K562 (cell line): ENCODE results near the gene AFDN. TPM values are rescaled to one million over a fixed set of nuclear protein-coding genes. Genes with fewer than 3 reads are reported as not detected.

Experiments used
- ARNT ChIP-seq, 2 experiments: fragments of 450-650 bp; IDR thresholded peaks; 2 replicates each; pipeline ENCODE4 v1.6.1; 2016; ENCODE audit warnings: mild to moderate bottlenecking in 1 of 2
- BACH1 ChIP-seq: fragments of 200-800 bp; sonication (Bioruptor generic); IDR thresholded peaks from 2 replicates; pipeline ENCODE4 v1.6.1; 2016; ENCODE audit warnings: missing genetic modification characterization, missing compliant biosample characterization
- BCOR ChIP-seq: fragments of 450-650 bp; IDR thresholded peaks from 2 replicates; pipeline ENCODE4 v1.6.1; 2016
- CEBPG ChIP-seq, 3 experiments: fragments of 200-800 bp in 1 of 3; sonication (Bioruptor generic) in 1 of 3; sonication (generic) in 1 of 3; formaldehyde crosslinking in 1 of 3; IDR thresholded peaks in 2 of 3; conservative IDR thresholded peaks in 1 of 3; 2 replicates each; pipeline versions ENCODE4 v1.6.1 to v1.8.0; 2016 to 2022; ENCODE audit warnings: missing compliant biosample characterization in 2 of 3, missing genetic modification characterization in 2 of 3, mild to moderate bottlenecking in 1 of 3, missing genetic modification reagents in 1 of 3
- HMG20B ChIP-seq: fragments of 250-450 bp; sonication (Bioruptor Pico); IDR thresholded peaks from 2 replicates; pipeline ENCODE4 v1.5.0; 2021; ENCODE audit warnings: mild to moderate bottlenecking
- MTA3 ChIP-seq: fragments of 450-650 bp; formaldehyde crosslinking; IDR thresholded peaks from 2 replicates; pipeline ENCODE4 v1.6.1; 2017; ENCODE audit warnings: mild to moderate bottlenecking, borderline replicate concordance
- NFIC ChIP-seq: fragments of 450-650 bp; IDR thresholded peaks from 2 replicates; pipeline ENCODE4 v1.6.1; 2017; ENCODE audit warnings: mild to moderate bottlenecking, inconsistent platforms
- NR4A1 ChIP-seq, 2 experiments: fragments of 250-450 bp in 1 of 2; fragments of 450-650 bp in 1 of 2; sonication (Bioruptor Pico) in 1 of 2; IDR thresholded peaks; 2 replicates each; pipeline versions ENCODE4 v1.4.0 to v1.6.1; 2016 to 2020; ENCODE audit warnings: mild to moderate bottlenecking in 2 of 2, missing compliant biosample characterization in 1 of 2, missing genetic modification characterization in 1 of 2, moderate library complexity in 1 of 2
- RFX1 ChIP-seq: fragments of 450-650 bp; IDR thresholded peaks from 2 replicates; pipeline ENCODE4 v1.6.1; 2016; ENCODE audit warnings: mild to moderate bottlenecking, moderate library complexity
- SOX6 ChIP-seq: fragments of 450-650 bp; IDR thresholded peaks from 2 replicates; pipeline ENCODE4 v1.6.1; 2014; ENCODE audit warnings: mild to moderate bottlenecking
- TAF15 ChIP-seq: fragments of 200-400 bp; formaldehyde crosslinking; IDR thresholded peaks from 2 replicates; pipeline ENCODE4 v1.6.1; 2017; ENCODE audit warnings: mild to moderate bottlenecking, low read depth, low read length, moderate library complexity
- TCF7 ChIP-seq: sonication (generic); IDR thresholded peaks from 2 replicates; pipeline ENCODE4 v1.6.1; 2016; ENCODE audit warnings: antibody characterized with exemption, borderline replicate concordance
- ZNF184 ChIP-seq: sonication (generic); formaldehyde crosslinking; IDR thresholded peaks from 2 replicates; pipeline ENCODE4 v1.5.0; 2020; ENCODE audit warnings: missing genetic modification reagents
- ZNF23 ChIP-seq: fragments of 250-450 bp; sonication (Bioruptor Pico); IDR thresholded peaks from 2 replicates; pipeline ENCODE4 v1.4.0; 2020; ENCODE audit warnings: mild to moderate bottlenecking
- polyA plus RNA-seq, 8 experiments: library from polyadenylated mRNA; depleted of rRNA in 4 of 8; stranded (reverse) in 5 of 8; unstranded in 3 of 8; fragments of >200 nt; fragmentation: Nextera tagmentation in 2 of 8; fragmentation: Illumina TruSeq in 1 of 8; extraction: Ambion mirVana in 2 of 8; extraction: Trizol in 1 of 8; gene quantifications; 2 replicates each; pipeline versions ENCODE4 v1.2.1 to v1.2.3, GENCODE V29; 2011 to 2014; ENCODE audit warnings: inconsistent platforms in 1 of 8, missing spikeins in 1 of 8
- total RNA-seq, 7 experiments: library from RNA; depleted of rRNA in 6 of 7; stranded (reverse); fragments of >200 nt in 6 of 7; fragmentation: Illumina TruSeq in 2 of 7; extraction: Trizol in 2 of 7; gene quantifications; 2 replicates each; pipeline versions ENCODE4 v1.2.1 to v1.2.3, GENCODE V29; 2011 to 2021; ENCODE audit warnings: low replicate concordance in 1 of 7

The AFDN gene
- total and polyA plus RNA-seq, 9 of the 15 experiments (the other 6 are each of a cell fraction or from before 2014, with no cell fraction given) = 7.2 to 129 (median 105) TPM

DNA sequence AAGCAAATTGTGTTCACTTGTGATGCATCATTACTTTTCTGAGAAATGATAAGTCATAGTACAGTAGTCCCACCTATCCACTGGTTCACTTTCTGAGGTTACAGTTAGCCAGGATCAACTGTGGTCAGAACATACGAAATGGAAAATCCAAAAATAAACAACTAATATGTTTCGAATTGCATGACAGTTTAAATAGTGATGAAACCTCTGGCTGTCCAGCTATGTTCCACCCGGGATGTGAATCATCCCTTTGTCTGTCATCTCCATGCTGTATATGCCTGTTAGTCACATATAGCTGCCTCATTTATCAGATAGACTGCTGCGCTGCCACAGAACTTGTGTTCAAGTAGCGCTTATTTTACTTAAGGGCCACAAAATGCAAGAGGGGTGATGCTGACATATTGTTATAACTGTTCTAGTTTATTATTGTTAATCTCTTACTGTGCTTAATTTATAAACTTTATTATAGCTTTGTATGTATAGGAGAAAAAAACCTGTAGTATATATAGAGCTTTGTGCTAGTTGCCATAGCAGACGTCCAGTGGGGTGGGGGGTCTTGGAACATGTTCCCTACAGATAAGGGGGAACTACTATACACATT is 29.2 kb downstream of the AFDN start (continued):
- TF ChIP-seq MTA3 (peak; percentile 63; the same call in 1 of the 2 replicates), RFX1 (peak; percentile 79), SOX6 (peak; percentile 92), BCOR (peak; percentile 37; the same call in 1 of the 2 replicates), CEBPG (CRISPR knock-in tag; IDR thresholded peaks at IDR 0.05) (peak; percentile 96), CEBPG (tag; conservative IDR thresholded peaks at IDR 0.05 in 1 of 2, IDR thresholded peaks at IDR 0.05 in 1 of 2) (peak; percentile 90 to 98), BACH1 (peak; percentile 77; the same call in 1 of the 2 replicates), NFIC (no peak), ARNT (IDR thresholded peaks at IDR 0.05) (peak; percentile 59 to 70; a peak in 2 of 4 replicates), TAF15 (no peak), TCF7 (0 out of 2 replicates have a peak, but pooled peaks have one; percentile 42), NR4A1 (CRISPR knock-in tag; IDR thresholded peaks at IDR 0.05) (no peak), NR4A1 (tag; IDR thresholded peaks at IDR 0.05) (peak; percentile 14; the same call in 1 of the 2 replicates), HMG20B (CRISPR knock-in tag) (no peak), ZNF23 (CRISPR knock-in tag) (0 out of 2 replicates have a peak, but pooled peaks have one; percentile 35), ZNF184 (no peak)
